K562 (cell line): ENCODE results near the gene TXNRD1. TPM values are rescaled to one million over a fixed set of nuclear protein-coding genes. Genes with fewer than 3 reads are reported as not detected.

Experiments
- BACH1 ChIP-seq: fragments of 200-800 bp; sonication (Bioruptor generic); IDR thresholded peaks from 2 replicates; pipeline ENCODE4 v1.6.1; 2016; ENCODE audit warnings: missing genetic modification characterization, missing compliant biosample characterization
- CUX1 ChIP-seq: fragments of 200-800 bp; sonication (Bioruptor generic); IDR thresholded peaks from 2 replicates; pipeline ENCODE4 v1.6.1; 2016; ENCODE audit warnings: missing genetic modification characterization, missing compliant biosample characterization
- DACH1 ChIP-seq: fragments of 450-650 bp; IDR thresholded peaks from 2 replicates; pipeline ENCODE4 v1.6.1; 2018; ENCODE audit not compliant: partially characterized antibody
- ELF2 ChIP-seq: fragments of 250-450 bp; sonication (Bioruptor Pico); IDR thresholded peaks from 2 replicates; pipeline ENCODE4 v1.5.0; 2021; ENCODE audit warnings: mild to moderate bottlenecking
- NFE2 ChIP-seq: IDR thresholded peaks from 2 replicates; pipeline ENCODE4 v1.6.1; 2014; ENCODE audit warnings: antibody characterized with exemption, low read depth
- PHTF2 ChIP-seq: fragments of 250-450 bp; sonication (Bioruptor Pico); IDR thresholded peaks from 2 replicates; pipeline ENCODE4 v1.5.0; 2021; ENCODE audit warnings: mild to moderate bottlenecking
- SETDB1 ChIP-seq: IDR thresholded peaks from one replicate; pipeline ENCODE4 v1.6.1; 2012; ENCODE audit warnings: low read length, control low read depth, inconsistent platforms
- SRSF9 ChIP-seq: fragments of 200-400 bp; formaldehyde crosslinking; IDR thresholded peaks from 2 replicates; pipeline ENCODE4 v1.6.1; 2017; ENCODE audit warnings: low read depth, low read length, borderline replicate concordance
- STAT6 ChIP-seq: sonication (generic); formaldehyde crosslinking; IDR thresholded peaks from 2 replicates; pipeline ENCODE4 v1.8.1; 2023; ENCODE audit warnings: mild to moderate bottlenecking, missing genetic modification reagents
- ZBED1 ChIP-seq: IDR thresholded peaks from 2 replicates; pipeline ENCODE4 v1.6.1; 2014
- ZEB2 ChIP-seq: fragments of 450-650 bp; IDR thresholded peaks from 2 replicates; pipeline ENCODE4 v1.6.1; 2016
- ZNF24 ChIP-seq: fragments of 450-650 bp; IDR thresholded peaks from 2 replicates; pipeline ENCODE4 v1.6.1; 2016
- ZNF699 ChIP-seq: fragments of 250-450 bp; sonication (Bioruptor Pico); IDR thresholded peaks from 2 replicates; pipeline ENCODE4 v1.8.0; 2021; ENCODE audit warnings: mild to moderate bottlenecking, moderate library complexity; ENCODE audit not compliant: insufficient replicate concordance
- polyA plus RNA-seq, 8 experiments: library from polyadenylated mRNA; depleted of rRNA in 4 of 8; stranded (reverse) in 5 of 8; unstranded in 3 of 8; fragments of >200 nt; fragmentation: Nextera tagmentation in 2 of 8; fragmentation: Illumina TruSeq in 1 of 8; extraction: Ambion mirVana in 2 of 8; extraction: Trizol in 1 of 8; gene quantifications; 2 replicates each; pipeline versions ENCODE4 v1.2.1 to v1.2.3, GENCODE V29; 2011 to 2014; ENCODE audit warnings: inconsistent platforms in 1 of 8, missing spikeins in 1 of 8
- total RNA-seq, 7 experiments: library from RNA; depleted of rRNA in 6 of 7; stranded (reverse); fragments of >200 nt in 6 of 7; fragmentation: Illumina TruSeq in 2 of 7; extraction: Trizol in 2 of 7; gene quantifications; 2 replicates each; pipeline versions ENCODE4 v1.2.1 to v1.2.3, GENCODE V29; 2011 to 2021; ENCODE audit warnings: low replicate concordance in 1 of 7
- TF ChIP-seq, protein P1 (sequence below): fragments of 450-650 bp; IDR thresholded peaks from 2 replicates; pipeline ENCODE4 v1.6.1; 2014; ENCODE audit warnings: low read depth, mild to moderate bottlenecking, moderate library complexity, borderline replicate concordance
- TF ChIP-seq, protein P2 (sequence below): fragments of 450-650 bp; formaldehyde crosslinking; conservative IDR thresholded peaks from 2 replicates; pipeline ENCODE4 v1.4.0; 2022; ENCODE audit warnings: mild to moderate bottlenecking, missing genetic modification characterization
- TF ChIP-seq, protein P3 (sequence below): sonication (generic); formaldehyde crosslinking; IDR thresholded peaks from 2 replicates; pipeline ENCODE4 v1.8.0; 2022; ENCODE audit warnings: missing genetic modification reagents, mild to moderate bottlenecking, borderline replicate concordance

The TXNRD1 gene
- total and polyA plus RNA-seq, 9 of the 15 experiments (the other 6 are each of a cell fraction or from before 2014, with no cell fraction given) = 107 to 189 (median 146) TPM

- TF ChIP-seq STAT6 (CRISPR knock-in tag) (no peak), SETDB1 (no peak), BACH1 (tag) (no peak), NFE2 (peak; percentile 33; the same call in 1 of the 2 replicates), ZEB2 (no peak), SRSF9 (no peak), ELF2 (CRISPR knock-in tag) (no peak), CUX1 (no peak), ZNF24 (no peak), ZBED1 (no peak), ZNF699 (CRISPR knock-in tag) (no peak), DACH1 (no peak), PHTF2 (no peak)
- TF ChIP-seq, protein P1, sequence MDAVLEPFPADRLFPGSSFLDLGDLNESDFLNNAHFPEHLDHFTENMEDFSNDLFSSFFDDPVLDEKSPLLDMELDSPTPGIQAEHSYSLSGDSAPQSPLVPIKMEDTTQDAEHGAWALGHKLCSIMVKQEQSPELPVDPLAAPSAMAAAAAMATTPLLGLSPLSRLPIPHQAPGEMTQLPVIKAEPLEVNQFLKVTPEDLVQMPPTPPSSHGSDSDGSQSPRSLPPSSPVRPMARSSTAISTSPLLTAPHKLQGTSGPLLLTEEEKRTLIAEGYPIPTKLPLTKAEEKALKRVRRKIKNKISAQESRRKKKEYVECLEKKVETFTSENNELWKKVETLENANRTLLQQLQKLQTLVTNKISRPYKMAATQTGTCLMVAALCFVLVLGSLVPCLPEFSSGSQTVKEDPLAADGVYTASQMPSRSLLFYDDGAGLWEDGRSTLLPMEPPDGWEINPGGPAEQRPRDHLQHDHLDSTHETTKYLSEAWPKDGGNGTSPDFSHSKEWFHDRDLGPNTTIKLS = no peak
- TF ChIP-seq, protein P2, sequence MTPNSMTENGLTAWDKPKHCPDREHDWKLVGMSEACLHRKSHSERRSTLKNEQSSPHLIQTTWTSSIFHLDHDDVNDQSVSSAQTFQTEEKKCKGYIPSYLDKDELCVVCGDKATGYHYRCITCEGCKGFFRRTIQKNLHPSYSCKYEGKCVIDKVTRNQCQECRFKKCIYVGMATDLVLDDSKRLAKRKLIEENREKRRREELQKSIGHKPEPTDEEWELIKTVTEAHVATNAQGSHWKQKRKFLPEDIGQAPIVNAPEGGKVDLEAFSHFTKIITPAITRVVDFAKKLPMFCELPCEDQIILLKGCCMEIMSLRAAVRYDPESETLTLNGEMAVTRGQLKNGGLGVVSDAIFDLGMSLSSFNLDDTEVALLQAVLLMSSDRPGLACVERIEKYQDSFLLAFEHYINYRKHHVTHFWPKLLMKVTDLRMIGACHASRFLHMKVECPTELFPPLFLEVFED (CRISPR knock-in tag) = no peak
- TF ChIP-seq, protein P3, sequence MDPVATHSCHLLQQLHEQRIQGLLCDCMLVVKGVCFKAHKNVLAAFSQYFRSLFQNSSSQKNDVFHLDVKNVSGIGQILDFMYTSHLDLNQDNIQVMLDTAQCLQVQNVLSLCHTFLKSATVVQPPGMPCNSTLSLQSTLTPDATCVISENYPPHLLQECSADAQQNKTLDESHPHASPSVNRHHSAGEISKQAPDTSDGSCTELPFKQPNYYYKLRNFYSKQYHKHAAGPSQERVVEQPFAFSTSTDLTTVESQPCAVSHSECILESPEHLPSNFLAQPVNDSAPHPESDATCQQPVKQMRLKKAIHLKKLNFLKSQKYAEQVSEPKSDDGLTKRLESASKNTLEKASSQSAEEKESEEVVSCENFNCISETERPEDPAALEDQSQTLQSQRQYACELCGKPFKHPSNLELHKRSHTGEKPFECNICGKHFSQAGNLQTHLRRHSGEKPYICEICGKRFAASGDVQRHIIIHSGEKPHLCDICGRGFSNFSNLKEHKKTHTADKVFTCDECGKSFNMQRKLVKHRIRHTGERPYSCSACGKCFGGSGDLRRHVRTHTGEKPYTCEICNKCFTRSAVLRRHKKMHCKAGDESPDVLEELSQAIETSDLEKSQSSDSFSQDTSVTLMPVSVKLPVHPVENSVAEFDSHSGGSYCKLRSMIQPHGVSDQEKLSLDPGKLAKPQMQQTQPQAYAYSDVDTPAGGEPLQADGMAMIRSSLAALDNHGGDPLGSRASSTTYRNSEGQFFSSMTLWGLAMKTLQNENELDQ (CRISPR knock-in tag) = no peak
Measured at GRCh38 chr12:104215638-104216297, at the start of gene TXNRD1 (continued).
